ENCODE results near the gene CPNE6. TPM values are rescaled to one million over a fixed set of nuclear protein-coding genes. Genes with fewer than 3 reads are reported as not detected.

The CPNE6 gene
- total RNA-seq, 1 experiment from 2014 or later = not detected

- DNase-seq (ENCODE audit: low spot score) = no peak
These were observed 13.9 kb downstream of the CPNE6 start for GRCh38 chr14:24085215-24085614.

- DNase-seq (ENCODE audit: low spot score) = no peak
These were observed 15.0 kb downstream of the CPNE6 start for GRCh38 chr14:24086193-24086955.

GRCh38 chr14:24087004-24087403 is 15.6 kb downstream of the CPNE6 start:
- DNase-seq (ENCODE audit: low spot score) = no peak

GRCh38 chr14:24088095-24088494 is 16.7 kb downstream of the CPNE6 start:
- DNase-seq (ENCODE audit: low spot score) = no peak

- no peak for DNase-seq (ENCODE audit: low spot score)
These were observed 18.5 kb downstream of the CPNE6 start for GRCh38 chr14:24089890-24090289.

GRCh38 chr14:24092110-24092504 is 20.7 kb downstream of the CPNE6 start:
- DNase-seq (ENCODE audit: low spot score) = no peak

- no peak for DNase-seq (ENCODE audit: low spot score)
These were observed 21.3 kb downstream of the CPNE6 start for GRCh38 chr14:24092505-24093206.

GRCh38 chr14:24093207-24093900 is 22.0 kb downstream of the CPNE6 start:
- DNase-seq (ENCODE audit: low spot score) = no peak

- peak; percentile 77 for DNase-seq (ENCODE audit: low spot score)
These were observed 22.8 kb downstream of the CPNE6 start, which contains the start of gene PCK2 for GRCh38 chr14:24093901-24094840. Gene PCK2 (plus strand): TSS chr14:24094311. CDS start chr14:24094406, 95 bp downstream.

GRCh38 chr14:24094841-24095270 is 23.5 kb downstream of the CPNE6 start:
- DNase-seq (ENCODE audit: low spot score) = no peak

- DNase-seq (ENCODE audit: low spot score) = peak; percentile 31
These were observed 24.1 kb downstream of the CPNE6 start for GRCh38 chr14:24095271-24096068.

- DNase-seq (ENCODE audit: low spot score) = no peak
These were observed 25.3 kb downstream of the CPNE6 start for GRCh38 chr14:24096545-24097181.

GRCh38 chr14:24098229-24098926 is 27.0 kb downstream of the CPNE6 start:
- DNase-seq (ENCODE audit: low spot score) = no peak

- DNase-seq (ENCODE audit: low spot score) = no peak
These were observed 27.8 kb downstream of the CPNE6 start for GRCh38 chr14:24098927-24099813.

GRCh38 chr14:24100197-24100981 is 29.0 kb downstream of the CPNE6 start:
- no peak for DNase-seq (ENCODE audit: low spot score)

GRCh38 chr14:24100982-24101494 is 29.7 kb downstream of the CPNE6 start:
- DNase-seq (ENCODE audit: low spot score) = no peak
